ENCODE results near the gene BRINP1.

BRINP1 gene

DNA sequence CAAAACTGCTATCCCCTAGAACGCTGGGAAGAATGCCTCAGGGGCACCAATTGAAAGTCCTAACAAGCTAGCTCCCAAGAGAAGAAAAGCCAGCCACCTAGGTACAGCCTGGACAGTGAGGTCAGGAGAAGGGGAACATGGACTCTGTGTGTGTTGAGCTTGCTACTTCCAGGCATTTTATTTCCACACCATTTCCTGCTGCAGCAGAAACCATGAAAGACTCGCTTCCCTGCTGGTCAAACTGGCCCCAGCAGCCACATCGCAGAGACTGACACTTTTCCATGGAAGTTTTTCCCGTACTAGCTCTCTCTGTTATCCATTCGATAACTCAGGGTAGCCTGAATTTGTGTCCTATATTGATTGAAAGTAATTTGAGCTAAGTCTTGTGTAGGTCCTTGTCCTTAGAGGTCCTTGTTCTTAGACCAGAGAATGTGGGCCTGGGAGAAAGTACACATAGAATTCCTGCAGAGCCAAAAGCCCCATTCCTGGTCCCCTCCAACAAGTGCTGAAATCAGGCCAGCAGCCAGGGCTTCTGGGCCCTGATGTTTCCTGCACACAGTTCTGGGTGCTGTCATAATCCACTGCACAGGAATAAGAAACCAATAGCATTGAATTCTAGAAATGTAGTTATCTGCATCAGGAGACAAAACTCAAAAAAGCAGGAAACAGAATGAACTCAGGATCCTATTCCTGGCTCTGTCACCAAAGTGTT is 96.6 kb downstream of the BRINP1 start:
- no peak overlapping the region for H3K4me3 ChIP-seq (ENCODE audit: low read depth, low read length)
- DNase-seq: no peak
- TF ChIP-seq, protein P1, sequence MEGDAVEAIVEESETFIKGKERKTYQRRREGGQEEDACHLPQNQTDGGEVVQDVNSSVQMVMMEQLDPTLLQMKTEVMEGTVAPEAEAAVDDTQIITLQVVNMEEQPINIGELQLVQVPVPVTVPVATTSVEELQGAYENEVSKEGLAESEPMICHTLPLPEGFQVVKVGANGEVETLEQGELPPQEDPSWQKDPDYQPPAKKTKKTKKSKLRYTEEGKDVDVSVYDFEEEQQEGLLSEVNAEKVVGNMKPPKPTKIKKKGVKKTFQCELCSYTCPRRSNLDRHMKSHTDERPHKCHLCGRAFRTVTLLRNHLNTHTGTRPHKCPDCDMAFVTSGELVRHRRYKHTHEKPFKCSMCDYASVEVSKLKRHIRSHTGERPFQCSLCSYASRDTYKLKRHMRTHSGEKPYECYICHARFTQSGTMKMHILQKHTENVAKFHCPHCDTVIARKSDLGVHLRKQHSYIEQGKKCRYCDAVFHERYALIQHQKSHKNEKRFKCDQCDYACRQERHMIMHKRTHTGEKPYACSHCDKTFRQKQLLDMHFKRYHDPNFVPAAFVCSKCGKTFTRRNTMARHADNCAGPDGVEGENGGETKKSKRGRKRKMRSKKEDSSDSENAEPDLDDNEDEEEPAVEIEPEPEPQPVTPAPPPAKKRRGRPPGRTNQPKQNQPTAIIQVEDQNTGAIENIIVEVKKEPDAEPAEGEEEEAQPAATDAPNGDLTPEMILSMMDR (IDR thresholded peaks at IDR 0.05; ENCODE audit: low read depth, low read length): no peak
- H3K4me1 ChIP-seq: no peaks in the 10 kb centered on the region
- no peaks in the 10 kb centered on the region for H3K9me3 ChIP-seq
- no peaks in the 10 kb centered on the region for H3K36me3 ChIP-seq
- no peaks in the 10 kb centered on the region for H3K27me3 ChIP-seq

DNA sequence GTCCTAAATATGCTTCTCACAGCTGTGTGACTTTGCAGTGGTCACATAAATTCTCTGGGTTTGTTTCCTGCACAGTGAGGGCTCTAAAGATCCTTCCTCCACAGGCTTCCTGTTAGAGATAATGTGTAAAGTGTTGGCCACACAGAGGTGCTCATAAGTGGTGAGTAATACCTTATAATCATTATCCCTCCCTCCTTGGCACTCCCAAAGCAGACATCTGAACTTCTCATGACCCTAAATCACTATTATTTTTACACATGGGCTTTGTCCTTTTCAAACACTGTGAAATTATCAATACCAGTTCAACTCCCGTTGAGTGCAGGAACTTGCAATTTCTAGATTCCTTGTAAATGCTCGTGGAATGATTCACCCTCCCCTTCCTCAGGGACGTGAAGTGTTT is 100.2 kb downstream of the BRINP1 start:
- no peaks in the 10 kb centered on the region for H3K4me1 ChIP-seq
- no peaks in the 10 kb centered on the region for H3K9me3 ChIP-seq
- TF ChIP-seq, protein P1 (IDR thresholded peaks at IDR 0.05; ENCODE audit: low read depth, low read length): no peak
- DNase-seq: no peak
- H3K4me3 ChIP-seq (ENCODE audit: low read depth, low read length): no peak overlapping the region
- H3K27me3 ChIP-seq: no peaks in the 10 kb centered on the region
- H3K36me3 ChIP-seq: no peaks in the 10 kb centered on the region

DNA sequence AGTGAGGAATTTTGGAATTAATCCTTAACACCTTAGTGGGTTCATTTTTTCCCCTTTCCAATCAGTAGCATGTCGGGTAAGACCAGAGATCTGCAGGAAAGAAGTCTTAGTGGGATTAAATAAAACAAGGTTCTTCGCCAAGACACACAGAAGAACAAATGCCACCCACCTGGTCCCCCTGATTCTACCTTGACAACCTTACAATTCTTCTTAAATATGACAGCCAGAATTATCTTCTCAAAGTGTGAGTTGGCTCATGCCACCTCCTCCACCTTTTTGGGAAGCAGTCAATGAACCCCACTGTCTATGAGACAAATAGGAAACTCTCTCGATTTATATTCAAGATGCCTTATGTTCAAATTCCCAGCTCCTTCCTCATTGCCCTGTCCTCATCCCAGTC is 105.1 kb downstream of the BRINP1 start:
- no peaks in the 10 kb centered on the region for H3K9me3 ChIP-seq
- TF ChIP-seq, protein P1 (IDR thresholded peaks at IDR 0.05; ENCODE audit: low read depth, low read length): no peak
- no peak for DNase-seq
- no peaks in the 10 kb centered on the region for H3K36me3 ChIP-seq
- no peaks in the 10 kb centered on the region for H3K27me3 ChIP-seq
- no peaks in the 10 kb centered on the region for H3K4me1 ChIP-seq
- H3K4me3 ChIP-seq (ENCODE audit: low read depth, low read length): no peak overlapping the region

DNA sequence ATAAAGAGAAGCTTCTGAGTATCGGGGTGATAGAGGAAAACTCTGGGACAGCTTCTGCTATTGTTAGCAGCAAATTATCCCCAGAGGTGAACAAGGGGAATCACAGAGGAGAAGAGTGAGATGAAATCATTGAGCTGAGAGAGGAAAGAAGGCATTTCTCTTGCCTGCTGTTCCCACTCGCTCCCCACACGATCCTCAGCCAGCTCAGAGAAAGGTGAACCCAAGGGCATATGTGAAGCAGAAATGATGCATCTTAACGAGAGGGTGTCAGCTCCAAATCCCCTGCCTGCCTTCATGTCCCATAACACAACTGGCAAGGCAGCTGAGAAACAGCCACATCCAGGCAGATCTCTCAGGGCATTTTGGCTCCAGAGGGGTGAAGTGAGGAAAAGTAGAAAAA is 111.6 kb downstream of the BRINP1 start:
- H3K4me1 ChIP-seq: no peaks in the 10 kb centered on the region
- no peak for DNase-seq
- no peaks in the 10 kb centered on the region for H3K9me3 ChIP-seq
- H3K27me3 ChIP-seq: no peaks in the 10 kb centered on the region
- H3K4me3 ChIP-seq (ENCODE audit: low read depth, low read length): no peak overlapping the region
- TF ChIP-seq, protein P1 (IDR thresholded peaks at IDR 0.05; ENCODE audit: low read depth, low read length): no peak
- H3K36me3 ChIP-seq: no peaks in the 10 kb centered on the region

DNA sequence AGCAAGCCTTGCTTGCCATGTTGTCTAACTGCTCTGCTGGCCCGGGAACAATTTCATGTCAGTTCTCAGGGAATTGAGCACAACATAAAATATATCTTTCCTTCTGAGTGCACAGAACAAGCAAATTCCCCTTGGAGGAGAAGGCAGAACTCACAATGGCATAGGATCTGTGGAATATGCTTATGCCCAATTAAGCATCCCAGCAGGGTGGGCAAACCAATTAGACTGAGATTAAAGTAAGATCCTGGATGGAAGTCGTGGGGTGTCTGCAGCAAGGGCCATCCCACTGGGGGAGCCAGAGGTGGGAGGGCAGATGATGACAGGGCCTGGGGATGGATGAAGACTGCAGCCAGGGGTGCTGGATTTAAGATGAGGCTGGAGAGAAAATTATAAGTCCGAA is 114.1 kb downstream of the BRINP1 start:
- H3K4me1 ChIP-seq: no peaks in the 10 kb centered on the region
- H3K27me3 ChIP-seq: no peaks in the 10 kb centered on the region
- H3K36me3 ChIP-seq: no peaks in the 10 kb centered on the region
- H3K4me3 ChIP-seq (ENCODE audit: low read depth, low read length): no peak overlapping the region
- DNase-seq: no peak
- TF ChIP-seq, protein P1 (IDR thresholded peaks at IDR 0.05; ENCODE audit: low read depth, low read length): no peak
- no peaks in the 10 kb centered on the region for H3K9me3 ChIP-seq

DNA sequence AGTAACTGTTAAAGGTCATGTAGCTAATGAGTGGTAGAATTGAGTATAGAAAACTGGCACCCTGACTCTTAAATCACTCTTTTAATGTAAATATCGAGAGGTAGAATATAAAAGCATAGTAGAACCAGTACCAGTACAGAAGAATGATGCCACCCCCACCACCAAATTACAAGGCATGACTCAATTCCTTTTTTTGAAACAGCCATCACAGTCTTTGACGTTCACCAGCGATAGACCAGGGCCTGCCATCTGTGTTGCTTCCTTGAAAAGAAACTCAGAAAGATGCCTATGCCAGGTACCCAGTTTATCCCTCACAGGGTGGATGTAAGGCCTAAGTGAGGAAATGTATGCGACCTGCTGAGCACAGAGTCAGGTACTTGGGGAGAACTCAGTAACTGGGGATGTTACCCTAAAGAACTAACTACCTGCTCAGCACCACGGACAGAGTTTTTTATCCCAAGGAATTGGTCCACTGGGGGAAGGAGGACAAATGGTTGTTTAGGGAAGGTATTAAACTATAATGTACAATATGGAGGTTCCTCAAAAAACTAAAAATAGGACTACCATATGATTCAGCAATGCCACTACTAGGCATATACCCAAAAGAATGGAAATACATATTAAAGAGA is 116.5 kb downstream of the BRINP1 start:
- Histone ChIP-seq H3K36me3 (no peaks in the 10 kb centered on the region), H3K4me1 (no peaks in the 10 kb centered on the region), H3K4me3 (ENCODE audit: low read depth, low read length) (no peak overlapping the region), H3K27me3 (no peaks in the 10 kb centered on the region), H3K9me3 (no peaks in the 10 kb centered on the region)
- DNase-seq: no peak
- TF ChIP-seq, protein P1 (IDR thresholded peaks at IDR 0.05; ENCODE audit: low read depth, low read length): no peak

Measured in BE2C (cell line).